C4-2B (cell line): ENCODE results near the gene CDC20.

ENCODE experiments used
- CTCF ChIP-seq: fragments of 450-650 bp; conservative IDR thresholded peaks from 2 replicates; pipeline ENCODE4 v1.5.1; 2017; ENCODE audit warnings: mild to moderate bottlenecking
- ZFX ChIP-seq: fragments of 450-650 bp; IDR thresholded peaks from 2 replicates; pipeline ENCODE4 v1.6.1; 2017

GRCh38 chr1:43352881-43353280 is 5.9 kb upstream of the CDC20 start:
- TF ChIP-seq CTCF, result no peak
- TF ChIP-seq ZFX, result no peak
